Activated CD4-positive, alpha-beta T cell treated with anti-CD3 and anti-CD28 coated beads for 1 hour (primary cell): Measurements from ENCODE around the gene BMERB1.
A peak's percentile ranks its signal among the peaks of the same experiment; 100 is the strongest.
"Not testable (repeated sequence)": the region's sequence is repeated elsewhere in the genome, so short reads cannot be mapped to it uniquely, and the experiment has no call there.

Experiments used
- DNase-seq: peaks from one replicate; pipeline ENCODE4 v3.0.0-alpha.2; 2020

The BMERB1 gene

DNA sequence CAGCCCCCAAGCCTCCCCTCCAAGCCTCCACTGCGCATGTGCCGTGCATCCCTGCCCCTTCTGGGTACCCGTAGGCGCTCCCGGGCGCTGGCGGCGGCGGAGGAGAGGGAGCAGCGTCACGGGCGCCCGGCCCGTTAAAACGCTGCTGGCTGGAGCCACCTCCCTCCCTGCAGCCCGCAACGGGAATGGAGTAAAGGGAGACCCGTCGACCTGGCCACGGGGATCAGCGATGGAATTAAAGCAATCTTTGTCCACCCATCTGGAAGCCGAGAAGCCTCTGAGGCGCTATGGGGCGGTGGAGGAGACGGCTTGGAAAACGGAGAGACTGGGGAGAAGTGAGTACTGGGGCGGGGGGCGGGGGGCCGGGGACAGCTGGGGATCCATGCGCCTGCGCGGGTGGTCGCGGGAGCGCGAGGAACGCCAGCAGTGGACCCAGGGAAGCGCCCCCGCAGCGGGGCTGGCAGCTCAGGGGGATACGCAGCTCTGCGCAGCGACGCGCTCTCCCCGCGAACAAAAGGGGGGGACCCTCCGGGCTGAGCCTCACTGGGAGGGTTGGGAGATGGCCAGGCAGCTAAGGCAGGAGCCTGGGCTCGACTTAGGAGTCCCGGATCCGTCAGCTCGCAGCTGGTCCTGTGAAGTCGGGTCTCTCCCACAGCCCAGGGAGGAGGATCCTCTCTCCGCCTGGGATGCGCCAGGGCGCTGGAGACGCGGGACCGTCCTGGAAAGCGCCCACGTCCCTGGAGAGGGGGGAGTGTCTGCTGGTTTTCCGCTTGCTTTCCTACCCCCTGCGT, at the start of gene BMERB1:
BMERB1 (plus strand) TSS at position 164 of the 791 bp plus-strand sequence; CDS start at position 230, 66 bp downstream.
- DNase-seq: peak; percentile 23

DNA sequence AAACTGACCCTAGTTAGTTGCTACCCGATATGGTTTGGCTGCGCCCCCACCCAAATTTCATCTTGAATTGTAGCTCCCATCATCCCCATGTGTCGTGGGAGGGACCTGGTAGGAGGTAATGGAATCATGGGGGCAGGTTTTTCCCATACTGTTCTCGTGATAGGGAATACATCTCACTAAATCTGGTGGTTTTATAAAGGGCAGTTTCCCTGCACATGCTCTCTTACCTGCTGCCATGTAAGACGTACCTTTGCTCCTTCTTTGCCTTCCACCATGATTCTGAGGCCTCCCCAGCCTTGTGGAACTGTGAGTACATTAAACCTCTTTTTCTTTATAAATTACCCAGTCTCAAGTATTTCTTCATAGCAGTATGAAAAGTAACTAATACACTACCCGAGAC, 46.3 kb upstream of the BMERB1 start:
- not testable (repeated sequence) for DNase-seq

DNA sequence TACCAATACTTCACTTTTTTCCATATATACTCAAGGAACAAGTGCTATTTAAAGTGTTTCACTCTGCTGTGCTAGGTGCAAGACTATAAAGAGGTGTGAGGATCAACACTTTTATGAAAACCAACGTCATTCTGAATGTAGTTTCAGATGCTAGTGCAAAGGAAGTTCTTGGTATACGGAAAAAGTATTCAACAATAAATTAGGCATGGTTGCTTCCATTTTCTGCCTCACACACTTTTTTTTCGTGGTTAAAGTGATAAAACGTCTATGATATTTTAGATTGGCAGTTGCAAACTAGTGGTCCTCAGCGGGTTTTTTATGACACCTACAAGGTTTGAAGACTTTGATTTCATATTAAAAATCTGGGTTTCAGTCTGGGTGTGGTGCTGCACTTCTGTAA, 44.5 kb upstream of the BMERB1 start:
- not testable (repeated sequence) for DNase-seq

DNA sequence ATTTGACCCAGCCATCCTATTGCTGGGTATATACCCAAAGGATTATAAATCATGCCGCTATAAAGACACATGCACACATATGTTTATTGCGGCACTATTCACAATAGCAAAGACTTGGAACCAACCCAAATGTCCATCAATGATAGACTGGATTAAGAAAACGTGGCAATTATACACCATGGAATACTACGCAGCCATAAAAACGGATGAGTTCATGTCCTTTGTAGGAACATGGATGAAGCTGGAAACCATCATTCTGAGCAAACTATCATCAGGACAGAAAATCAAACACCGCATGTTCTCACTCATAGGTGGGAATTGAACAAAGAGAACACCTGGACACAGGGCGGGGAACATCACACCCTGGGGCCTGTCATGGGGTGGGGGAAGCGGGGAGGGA, 41.4 kb upstream of the BMERB1 start:
- not testable (repeated sequence) for DNase-seq

DNA sequence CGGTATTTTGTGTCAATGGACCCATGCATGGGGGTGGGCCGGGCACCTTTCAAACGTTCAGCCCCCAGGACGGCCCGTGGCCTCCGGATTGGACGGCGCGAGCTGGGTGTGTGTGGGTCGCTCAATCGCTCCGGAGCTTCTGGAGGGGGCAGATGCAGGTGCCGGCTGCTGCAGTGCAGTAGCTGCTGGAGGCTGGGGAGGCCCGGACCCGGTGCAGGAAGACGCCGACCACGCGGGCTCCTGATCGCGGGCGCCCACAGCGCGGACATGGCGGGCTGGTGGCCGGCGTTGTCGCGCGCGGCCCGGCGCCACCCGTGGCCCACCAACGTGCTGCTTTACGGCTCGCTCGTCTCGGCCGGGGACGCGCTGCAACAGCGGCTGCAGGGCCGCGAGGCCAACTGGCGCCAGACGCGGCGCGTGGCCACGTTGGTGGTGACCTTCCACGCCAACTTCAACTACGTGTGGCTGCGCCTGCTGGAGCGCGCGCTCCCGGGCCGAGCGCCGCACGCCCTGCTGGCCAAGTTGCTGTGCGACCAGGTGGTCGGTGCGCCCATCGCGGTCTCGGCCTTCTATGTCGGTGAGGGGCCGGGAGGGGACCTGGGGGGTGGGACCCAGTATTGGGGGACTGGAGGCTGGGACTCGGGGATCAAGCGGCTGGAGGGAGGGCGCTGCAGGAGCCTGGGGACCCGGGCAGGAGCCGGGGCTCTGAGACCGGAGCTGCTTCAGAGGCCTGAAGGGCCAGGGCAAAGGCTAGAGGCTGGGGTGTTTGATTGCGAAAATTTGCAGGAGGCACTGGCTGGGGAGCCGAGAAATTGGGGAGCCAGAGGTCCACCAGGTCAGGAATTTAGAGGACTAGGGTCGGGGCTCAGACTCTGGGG, 38.5 kb upstream of the BMERB1 start, which contains the start of gene MPV17L:
MPV17L (plus strand) TSS at position 124 of the 878 bp plus-strand sequence; CDS start at position 268, 144 bp downstream.
- DNase-seq: not testable (repeated sequence)

DNA sequence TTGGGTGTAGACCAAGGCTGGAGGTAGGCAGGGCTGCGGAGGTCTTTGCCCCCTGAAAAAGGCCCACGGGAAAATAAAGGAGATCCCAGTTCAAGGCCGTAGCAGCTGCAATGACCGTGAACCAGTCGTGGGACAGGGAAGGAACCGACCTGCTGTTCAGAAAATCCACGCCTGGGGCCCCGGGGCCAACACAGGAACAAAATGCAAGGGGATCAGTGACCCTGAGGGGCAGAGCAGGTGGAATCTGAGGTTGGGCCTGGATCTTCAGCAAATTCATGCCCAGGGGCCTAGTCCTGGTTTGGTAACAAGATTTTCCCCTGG, 37.9 kb upstream of the BMERB1 start:
- not testable (repeated sequence) for DNase-seq

DNA sequence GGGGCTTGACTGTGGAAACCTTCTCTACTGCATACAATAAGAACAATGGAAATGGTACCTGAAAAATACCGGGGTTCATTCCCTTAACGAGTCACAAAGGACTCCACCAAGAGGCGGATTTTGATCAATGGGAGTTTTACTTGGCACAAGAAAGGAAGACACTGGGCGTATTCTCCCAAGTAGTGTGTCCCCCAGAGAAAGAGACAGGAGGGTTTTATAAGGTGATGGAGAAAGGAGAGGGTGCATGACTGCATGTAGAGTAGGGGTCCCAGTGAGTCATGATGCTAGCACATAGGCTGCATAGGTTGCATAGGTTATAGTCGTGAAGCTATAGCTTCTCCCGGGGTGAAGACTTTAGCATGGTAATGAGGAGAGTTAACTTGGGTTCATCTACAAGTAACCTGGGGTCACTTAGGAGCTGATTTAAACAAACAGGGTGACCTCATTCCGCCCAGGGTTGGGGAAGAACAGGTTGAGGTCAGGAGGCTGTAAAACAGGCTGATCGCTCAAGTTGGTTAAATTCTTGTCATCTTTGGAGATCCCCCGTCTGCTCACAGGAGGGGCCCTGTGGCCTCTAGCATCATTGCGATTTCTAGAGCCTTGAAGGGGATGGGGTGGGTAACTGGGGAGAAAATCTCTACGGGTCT, 37.3 kb upstream of the BMERB1 start:
- no peak for DNase-seq

DNA sequence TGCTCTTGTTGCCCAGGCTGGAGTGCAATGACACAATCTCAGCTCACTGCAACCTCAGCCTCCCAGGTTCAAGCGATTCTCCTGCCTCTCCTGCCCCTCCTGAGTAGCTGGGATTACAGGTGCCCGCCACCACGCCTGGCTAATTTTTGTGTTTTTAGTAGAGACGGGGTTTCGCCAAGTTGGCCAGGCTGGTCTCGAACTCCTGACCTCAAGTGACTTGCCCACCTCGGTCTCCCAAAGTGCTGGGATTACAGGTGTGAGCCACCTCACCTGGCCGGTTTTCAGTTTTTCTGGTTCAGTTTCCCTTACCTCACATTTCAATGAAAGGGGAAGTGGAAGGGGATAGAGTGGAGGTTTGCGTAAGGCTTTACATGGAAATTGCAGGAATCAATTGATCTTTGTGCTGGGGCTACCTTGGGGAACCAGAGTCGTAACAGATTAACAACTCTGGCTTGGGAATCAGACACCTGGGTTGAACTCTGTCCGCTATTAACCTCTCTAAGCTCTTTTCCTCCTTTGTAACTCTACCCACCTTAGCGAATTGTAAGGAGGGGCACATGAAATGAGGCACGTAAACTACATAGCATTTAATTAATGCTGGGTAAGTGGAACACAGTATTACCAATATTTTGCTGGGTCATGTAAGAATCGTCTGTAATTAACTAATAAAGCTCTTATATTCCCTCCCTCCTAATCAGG, 35.6 kb upstream of the BMERB1 start:
- DNase-seq: no peak

DNA sequence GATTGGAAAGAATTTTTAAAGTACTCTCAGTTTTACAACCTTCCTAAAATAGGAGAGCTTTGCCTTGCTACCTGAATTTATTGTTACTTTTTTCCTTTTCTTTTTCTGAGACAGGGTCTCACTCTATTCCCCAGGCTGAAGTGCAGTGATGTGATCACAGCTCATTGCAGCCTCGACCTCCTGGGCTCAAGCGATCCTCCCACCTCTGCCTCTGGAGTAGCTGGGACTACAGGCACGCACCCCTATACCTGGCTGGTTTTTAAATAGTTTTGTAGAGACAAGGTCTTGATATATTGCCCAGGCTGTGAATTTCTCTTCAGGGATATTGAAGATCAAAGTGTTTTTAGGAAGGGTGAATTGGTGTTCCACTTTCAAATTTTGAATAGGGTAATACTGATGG, 35.1 kb upstream of the BMERB1 start:
- no peak for DNase-seq

DNA sequence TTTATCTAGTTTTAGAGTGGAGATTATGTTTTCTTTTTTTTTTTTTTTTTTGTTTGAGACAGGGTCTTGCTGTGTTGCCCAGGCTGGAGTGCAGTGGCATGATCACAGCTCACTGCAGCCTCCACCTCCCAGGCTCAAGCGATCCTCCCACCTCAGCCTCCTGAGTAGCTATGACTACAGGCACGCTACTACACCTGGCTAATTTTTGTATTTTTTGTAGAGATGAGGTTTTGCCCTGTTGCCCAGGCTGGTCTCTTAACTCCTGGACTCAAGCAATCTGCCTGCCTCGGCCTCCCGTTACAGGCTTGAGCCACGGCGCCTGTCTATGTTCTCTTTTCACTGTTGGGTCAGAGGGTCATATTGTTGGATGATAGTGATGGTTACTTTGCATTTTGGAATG, 34.1 kb upstream of the BMERB1 start:
- not testable (repeated sequence) for DNase-seq

DNA sequence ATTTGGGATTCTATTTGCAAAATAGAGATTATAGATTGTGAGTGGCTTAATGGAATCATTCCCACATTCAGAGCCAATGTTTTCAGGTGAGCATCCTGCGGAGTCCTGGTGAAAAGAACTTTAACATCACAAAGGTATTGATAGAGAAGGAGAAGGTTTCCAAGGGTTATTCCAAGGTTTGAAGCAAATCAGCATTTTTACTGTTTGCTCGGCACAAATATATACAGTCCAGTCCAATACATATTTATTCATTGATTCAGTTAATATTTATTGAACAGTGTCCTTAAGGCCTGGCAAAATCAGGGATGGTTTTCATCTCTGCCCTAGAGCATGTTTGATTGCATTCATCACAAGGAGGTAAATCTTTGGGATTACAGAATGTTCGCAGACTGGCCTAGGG, 32.4 kb upstream of the BMERB1 start:
- DNase-seq: no peak

DNA sequence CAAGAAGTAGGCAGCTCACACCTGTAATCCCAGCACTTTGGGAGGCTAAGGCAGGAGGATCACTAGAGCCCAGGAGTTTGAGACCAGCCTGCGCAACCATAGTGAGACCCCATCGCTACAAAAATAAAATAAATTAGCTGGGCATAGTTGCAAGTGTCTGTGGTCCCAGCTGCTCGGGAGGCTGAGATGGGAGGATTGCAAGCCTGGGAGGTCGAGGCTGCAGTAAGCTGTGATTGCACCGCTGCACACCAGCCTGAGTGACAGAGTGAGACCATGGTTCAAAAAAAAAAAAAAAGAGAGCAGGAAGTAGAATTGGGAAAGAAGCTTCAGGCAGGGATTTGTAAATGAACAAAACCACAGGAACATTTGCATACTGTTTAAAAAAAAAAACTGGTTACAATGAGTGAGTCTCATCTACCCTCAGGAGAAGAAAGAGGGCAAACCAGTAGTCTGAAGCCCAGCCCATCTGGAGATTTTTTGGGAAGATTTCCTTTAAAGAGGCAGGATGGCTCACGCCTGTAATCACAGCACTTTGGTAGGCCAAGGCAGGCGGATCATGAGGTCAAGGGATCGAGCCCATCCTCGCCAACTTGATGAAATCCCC, 30.9 kb upstream of the BMERB1 start:
- no peak for DNase-seq

DNA sequence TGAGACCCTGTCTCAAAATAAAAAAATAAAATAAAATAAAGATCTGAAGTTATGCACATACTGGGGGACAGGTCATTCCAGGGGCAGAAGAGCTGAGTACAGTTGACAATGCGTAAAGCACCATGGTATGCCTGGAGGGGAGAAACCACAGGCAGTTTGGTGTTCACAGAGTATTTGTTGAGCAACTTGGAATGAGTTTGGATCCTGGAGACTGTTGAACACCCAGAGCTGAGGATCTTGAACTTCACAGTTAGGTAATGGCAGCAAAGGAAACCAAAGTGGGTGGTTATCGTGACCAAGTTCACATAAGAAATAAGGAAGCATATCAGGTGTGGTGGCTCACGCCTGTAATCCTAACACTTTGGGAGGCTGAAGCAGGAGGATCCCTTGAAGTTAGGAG, 30.3 kb upstream of the BMERB1 start:
- not testable (repeated sequence) for DNase-seq

DNA sequence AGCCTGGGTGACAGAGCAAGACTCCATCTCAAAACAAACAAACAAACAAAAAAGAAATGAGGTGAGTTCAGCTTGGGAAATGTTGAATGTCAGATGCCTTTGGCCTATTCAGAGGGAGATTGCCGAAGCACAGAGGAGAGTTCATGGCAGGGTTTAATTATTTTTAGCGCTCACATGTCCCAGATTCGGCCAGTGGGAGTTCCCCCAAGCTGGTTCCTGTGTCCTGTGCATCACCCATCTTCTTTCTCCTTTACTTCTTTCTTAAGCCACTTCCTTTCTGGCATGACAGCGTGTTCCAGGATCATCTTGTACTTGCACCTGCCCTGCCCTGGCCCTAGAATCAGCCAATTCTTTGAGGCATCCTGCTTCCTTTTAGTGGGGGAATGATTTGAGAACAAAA, 29.6 kb upstream of the BMERB1 start:
- no peak for DNase-seq

DNA sequence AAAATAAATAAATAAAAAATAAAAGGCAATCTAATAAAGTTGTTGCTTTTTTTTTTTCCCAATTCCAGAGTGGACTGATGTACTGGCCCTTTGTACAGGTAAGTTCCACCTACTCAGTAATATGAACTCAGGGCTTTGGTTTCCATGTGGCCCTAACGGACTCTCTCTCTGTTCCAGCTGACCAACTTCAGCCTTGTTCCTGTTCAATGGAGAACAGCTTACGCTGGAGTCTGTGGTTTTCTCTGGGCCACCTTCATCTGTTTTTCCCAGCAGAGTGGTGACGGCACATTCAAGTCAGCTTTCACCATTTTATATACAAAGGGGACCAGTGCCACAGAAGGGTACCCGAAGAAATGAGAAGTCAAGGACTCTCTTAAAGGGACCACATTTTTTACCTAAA, 26.6 kb upstream of the BMERB1 start:
- DNase-seq: not testable (repeated sequence)

DNA sequence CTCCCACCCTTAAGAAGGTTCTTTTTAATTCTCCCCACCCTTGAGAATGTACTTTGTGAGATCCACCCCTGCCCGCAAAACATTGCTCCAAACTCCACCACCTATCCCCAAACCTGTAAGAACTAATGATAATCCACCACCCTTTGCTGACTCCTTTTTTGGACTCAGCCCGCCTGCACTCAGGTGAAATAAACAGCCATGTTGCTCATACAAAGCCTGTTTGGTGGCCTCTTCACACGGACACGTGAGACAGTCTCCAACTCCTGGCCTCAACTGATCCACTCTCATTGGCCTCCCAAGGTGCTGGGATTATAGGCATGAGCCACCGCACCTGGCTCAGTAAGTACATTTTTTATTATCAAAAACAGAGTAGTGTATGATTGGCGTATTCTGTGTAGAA, 24.9 kb upstream of the BMERB1 start:
- DNase-seq: not testable (repeated sequence)

DNA sequence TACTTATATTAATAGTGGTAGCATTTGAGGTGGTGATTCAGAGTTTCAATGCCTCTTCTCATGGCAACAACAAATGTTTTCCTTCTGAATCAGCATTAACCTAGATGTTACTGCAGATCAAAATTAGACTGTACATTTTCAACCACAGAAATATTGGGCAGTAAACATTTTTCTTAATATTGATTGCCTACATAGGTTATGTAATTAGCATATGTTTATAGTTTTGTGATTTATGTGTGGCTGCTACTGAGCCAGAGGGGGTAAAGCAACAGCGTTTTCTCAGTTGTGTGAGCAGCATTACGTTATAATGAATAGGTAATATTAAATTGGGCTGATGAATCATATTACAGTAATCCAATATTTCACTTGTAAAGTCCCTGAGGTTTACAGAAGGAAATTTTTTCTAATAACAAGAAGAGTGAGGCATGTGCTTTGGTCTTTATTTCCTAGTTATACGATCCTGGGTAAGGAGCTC, 18.8 kb upstream of the BMERB1 start:
- DNase-seq: no peak

DNA sequence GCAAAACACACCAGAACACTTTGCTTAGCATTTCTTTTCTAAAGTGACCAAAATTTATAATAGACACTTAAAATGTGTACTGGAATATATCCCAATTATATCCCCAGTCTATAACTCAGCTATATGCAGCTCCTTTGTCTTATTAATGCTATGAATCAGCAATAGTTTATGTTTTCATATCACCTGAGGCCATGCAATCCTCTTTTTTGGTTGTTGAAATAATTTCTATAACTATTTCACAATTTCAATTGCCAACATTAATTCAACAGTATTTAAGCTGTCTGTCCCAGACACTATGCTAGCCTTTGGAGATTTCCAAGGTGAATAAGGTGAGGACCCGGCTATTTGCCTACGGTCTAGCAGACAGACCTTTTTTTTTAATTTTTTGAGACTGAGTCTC, 17.2 kb upstream of the BMERB1 start:
- no peak for DNase-seq

DNA sequence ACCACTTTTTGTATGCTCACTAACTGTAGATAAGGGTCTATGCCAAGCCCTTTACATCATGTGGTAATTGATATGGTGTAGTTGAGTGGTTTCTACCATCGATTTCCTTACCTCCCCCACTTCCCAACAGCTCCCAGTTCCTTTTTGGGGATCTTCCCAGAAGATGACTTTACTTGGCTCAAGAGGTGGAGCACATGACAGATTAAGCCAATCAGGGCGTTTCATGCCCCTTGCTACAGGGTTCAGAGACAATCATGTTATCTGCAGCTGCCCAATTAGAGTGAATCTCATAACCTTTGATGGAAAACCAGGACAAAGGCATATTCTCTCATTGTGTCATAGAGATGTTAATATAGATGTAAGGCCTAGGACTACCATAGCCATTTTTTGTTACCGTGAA, 16.2 kb upstream of the BMERB1 start:
- DNase-seq: no peak

DNA sequence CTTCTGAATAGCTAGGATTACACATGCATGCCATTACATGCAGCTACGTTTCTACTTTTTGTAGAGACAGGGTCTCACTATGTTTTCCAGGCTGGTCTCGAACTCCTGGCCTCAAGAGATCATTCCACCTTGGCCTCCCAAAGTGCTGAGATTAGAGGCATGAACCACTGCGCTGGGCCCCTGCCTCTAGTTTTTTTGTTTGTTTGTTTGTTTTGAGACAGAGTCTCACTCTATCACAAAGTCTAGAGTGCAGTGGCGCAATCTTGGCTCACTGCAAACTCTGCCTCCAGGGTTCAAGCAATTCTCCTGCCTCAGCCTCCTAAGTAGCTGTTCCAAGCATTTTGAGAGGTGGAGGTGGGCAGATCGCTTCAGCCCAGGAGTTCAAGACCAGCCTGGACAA, 12.7 kb upstream of the BMERB1 start:
- not testable (repeated sequence) for DNase-seq

DNA sequence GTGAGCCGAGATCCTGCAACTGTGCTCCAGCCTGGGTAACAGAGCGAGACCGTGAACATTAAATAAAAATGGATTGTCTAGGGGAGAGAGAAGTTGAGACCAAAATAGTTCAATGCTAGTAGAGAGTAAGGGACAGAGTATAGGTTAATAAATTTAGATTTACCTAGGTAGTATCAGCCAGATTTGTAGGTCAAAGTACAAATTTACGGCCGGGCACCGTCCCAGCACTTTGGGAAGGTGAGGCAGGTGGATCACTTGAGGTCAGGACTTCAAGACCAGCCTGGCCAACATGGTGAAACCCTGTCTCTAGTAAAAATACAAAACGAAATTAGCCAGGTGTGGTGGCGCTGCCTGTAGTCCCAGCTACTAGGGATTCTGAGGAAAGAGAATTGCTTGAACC, 12.2 kb upstream of the BMERB1 start:
- DNase-seq: no peak

DNA sequence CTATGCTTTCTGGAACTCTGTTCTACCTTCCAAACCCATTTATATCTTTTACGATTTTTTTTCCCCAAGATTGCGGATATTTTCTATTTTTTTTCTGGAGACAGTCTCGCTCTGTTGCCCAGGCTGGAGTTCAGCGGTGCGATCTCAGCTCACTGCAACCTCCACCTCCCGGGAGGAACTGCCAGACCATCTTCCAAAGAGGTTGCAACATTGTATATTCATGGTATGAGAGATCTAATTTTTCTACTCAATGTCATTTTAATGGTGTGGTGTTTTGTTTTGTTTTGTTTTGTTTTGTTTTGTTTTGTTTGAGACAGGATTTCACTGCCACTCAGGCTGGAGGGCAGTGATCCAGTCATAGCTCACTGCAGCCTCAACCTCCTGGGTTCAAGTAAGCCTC, 8.5 kb upstream of the BMERB1 start:
- no peak for DNase-seq
